Measurements from ENCODE around the gene CYP3A4.
"Not testable (repeated sequence)": the region's sequence is repeated elsewhere in the genome, so short reads cannot be mapped to it uniquely, and the experiment has no call there.

The CYP3A4 gene

DNA sequence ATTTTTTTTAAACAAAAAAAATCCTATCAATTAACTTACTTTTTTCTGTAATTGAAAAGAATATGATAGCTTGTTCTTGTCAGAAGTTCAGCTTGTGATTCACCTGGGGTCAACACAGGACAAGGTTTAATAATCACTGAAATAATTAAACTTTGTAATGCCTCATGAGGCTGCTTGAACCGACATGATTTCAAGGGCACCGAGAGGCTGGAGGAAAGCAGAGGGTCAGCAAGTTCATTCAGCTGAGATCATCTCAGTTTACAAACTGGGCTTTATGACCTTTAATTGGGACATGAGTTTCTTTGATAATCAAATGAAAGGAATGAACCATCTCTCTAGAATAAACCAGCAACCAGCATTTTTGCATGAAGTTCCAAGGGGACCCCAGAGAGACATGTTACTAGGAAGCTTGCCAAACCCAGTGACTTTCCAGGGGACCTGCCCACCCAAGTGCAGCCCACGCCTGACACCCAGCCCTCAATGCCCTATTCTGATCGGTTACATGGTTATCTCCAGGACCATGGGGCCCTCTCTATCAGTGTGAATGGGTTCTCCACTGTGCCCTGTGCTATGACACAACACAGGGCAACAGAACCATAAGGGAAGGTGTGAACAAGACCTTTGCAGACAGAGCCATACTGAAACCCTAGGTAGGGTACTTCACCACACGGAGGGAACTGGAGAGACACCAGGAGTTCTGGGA lies 7.8 kb upstream of the CYP3A4 start:
- no peak for DNase-seq

GRCh38 chr7:99791021-99791420 lies 7.0 kb upstream of the CYP3A4 start:
- no peak for DNase-seq

GRCh38 chr7:99790407-99790806 lies 6.4 kb upstream of the CYP3A4 start:
- DNase-seq, result no peak

DNA sequence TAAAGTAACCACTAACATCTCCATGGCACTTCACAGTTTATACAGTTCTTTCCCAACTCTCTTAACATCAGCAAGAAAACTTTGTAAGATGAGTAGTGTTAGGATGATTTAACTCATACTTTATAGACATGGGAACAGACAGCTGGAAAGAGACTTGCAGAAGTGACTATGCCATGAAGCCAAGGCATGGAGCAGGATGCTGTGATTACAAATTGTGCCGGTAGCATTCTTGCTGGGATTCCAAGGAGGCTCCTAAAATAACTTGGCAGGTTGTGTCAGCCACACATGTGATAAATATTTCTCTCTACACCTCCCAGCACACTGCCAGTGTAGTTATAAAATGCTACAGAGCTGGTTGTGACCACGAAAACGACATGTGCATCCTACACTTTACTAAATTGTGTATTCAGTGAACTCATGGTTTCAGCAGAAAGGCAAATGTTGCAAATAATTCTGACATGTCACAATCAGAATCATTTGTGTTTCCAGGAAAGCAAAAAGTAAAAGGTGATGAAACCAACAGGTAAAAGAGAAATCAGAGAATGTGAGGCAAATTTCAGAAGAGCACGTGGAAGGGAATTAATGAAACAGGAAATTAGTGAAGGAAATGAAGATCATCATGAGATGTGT lies 5.6 kb upstream of the CYP3A4 start:
- DNase-seq, result no peak

DNA sequence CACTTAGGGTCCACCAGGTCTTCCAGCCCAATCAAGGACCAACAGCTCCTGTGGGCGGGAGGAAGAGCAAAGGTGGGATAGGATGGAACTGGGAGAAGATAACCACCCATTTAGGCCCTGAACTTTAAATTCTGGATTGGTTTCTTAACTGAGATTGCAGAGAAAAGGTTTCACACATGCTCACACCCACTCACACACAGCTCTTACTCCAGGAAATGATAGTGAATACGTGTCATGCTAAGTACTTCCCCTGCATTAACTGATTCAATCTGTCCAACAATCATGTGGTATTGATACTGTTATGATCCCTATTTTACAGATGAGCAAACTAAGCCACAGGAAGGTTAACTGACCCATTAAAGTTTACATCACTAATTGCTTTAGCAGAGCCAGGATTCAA lies 4.6 kb upstream of the CYP3A4 start:
- no peak for DNase-seq

DNA sequence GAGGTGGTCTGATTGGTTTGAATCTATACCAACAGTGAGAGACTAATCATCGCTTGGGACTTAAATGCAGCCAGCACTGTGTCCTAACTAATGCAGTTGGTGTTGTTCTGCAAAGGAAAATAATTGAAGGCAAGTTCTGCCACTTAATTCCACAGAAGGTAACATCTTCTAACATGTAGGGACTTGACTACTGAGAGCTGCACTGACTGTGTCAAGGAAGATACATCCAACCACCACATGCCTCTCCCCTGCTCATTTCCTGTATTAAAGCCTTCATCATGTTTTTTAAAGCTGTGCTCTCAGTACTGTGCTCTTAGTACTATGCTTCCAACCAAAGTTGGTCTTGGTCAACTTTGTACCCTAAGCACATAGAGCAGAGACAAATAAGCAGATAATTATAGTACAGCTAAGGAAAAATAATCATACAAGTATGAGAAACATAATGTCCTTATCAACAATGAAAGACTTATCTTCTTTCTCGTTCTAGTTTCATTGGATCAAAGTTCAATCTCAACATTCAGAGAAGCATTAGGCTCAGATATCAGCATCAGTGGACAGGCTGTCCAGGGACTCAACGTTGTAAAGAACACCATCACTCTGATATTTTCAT lies 2.8 kb upstream of the CYP3A4 start:
- DNase-seq, result no peak

DNA sequence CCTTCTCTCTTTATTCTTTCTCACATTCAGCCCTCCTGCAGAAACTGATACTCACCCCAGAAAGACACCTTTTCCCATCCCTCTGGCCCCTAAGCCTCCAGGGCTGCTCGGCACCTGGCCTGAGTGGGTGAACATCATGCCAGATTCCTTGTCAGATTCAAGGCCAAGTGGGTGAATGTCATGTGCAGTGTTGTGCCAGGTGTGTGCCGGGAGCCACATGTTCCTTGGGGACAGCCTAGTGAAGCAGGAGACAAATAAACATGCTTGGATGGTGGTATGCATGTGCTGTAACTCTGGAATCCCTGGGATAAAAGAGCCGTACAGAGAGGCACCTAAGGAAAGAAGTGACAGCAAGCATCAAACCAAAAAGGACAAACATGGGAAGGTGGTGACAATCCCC lies 1.7 kb upstream of the CYP3A4 start:
- not testable (repeated sequence) for DNase-seq

DNA sequence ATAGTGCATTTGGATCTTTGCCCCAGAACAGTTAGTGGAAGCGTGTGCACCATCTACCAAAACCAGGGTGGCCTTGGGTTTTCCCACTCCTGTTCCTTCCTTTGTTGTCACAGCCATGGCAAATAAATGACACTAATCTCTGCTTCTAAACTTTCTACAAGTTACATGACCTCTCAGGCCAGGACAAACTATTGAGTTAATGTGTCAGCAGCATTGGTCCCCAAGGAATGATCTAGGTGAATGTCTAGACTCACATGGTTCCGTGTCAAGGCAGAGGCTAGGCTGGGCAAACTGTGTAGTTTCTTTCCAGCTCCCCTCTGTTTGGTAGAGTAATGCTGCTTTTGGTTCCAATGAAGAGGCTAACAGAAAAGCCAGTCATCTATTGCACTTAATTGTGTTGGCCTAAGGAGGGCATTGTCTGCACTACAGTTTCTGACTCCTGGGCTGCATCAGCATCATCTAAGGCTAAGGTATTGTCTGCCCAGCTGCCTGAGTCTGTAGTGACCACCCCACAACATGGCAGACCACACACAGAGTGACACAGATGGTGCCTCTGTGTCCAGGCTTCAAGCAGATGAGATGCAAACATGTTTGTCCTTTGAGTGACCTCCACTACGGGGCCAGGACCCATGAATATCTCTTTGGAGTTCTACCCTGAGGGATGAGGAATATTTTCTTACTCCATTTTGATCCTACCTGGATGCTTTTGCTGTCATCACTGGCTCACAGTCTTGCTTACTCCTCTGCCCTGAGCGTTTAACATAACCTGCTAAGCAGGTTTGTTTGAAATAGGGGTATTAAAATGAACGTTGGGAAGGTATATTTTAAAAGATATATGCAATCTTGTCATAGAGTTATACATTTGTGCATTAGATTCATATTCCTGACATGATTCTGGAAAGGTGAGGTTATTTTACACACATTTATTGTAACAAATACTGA lies 1.7 kb downstream of the CYP3A4 start:
- no peak for DNase-seq

GRCh38 chr7:99780588-99780987 lies 3.4 kb downstream of the CYP3A4 start:
- DNase-seq, result no peak

DNA sequence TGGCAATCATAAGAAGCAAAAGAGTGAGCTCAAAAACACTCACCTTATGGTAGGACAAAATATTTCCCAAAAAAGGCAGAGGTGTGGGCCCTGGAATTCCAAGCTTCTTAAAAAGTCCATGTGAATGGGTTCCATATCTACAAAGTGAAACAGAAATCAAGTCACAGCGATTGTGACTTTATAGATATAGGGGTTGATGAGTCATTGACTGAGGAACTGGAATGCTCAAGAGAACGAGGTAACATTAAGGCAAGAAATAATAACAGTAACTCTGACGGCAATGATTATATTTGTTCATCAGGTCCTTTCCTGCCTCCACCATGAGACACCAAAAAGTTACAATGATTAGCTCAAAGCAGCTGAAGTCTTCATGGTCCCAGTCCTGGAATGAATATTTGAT lies 4.0 kb downstream of the CYP3A4 start:
- no peak for DNase-seq

GRCh38 chr7:99778880-99779279 lies 5.1 kb downstream of the CYP3A4 start:
- DNase-seq, result no peak

GRCh38 chr7:99773395-99773794 lies 10.6 kb downstream of the CYP3A4 start:
- not testable (repeated sequence) for DNase-seq

- DNase-seq, result no peak
Measured at GRCh38 chr7:99772565-99772964, 11.4 kb downstream of the CYP3A4 start.

GRCh38 chr7:99769494-99769893 lies 14.5 kb downstream of the CYP3A4 start:
- not testable (repeated sequence) for DNase-seq

GRCh38 chr7:99768471-99768870 lies 15.5 kb downstream of the CYP3A4 start:
- DNase-seq, result no peak

GRCh38 chr7:99767662-99768061 lies 16.3 kb downstream of the CYP3A4 start:
- no peak for DNase-seq

- no peak for DNase-seq
Measured at GRCh38 chr7:99766484-99767099, 17.4 kb downstream of the CYP3A4 start.

- no peak for DNase-seq
Measured at GRCh38 chr7:99764478-99764877, 19.5 kb downstream of the CYP3A4 start.

DNA sequence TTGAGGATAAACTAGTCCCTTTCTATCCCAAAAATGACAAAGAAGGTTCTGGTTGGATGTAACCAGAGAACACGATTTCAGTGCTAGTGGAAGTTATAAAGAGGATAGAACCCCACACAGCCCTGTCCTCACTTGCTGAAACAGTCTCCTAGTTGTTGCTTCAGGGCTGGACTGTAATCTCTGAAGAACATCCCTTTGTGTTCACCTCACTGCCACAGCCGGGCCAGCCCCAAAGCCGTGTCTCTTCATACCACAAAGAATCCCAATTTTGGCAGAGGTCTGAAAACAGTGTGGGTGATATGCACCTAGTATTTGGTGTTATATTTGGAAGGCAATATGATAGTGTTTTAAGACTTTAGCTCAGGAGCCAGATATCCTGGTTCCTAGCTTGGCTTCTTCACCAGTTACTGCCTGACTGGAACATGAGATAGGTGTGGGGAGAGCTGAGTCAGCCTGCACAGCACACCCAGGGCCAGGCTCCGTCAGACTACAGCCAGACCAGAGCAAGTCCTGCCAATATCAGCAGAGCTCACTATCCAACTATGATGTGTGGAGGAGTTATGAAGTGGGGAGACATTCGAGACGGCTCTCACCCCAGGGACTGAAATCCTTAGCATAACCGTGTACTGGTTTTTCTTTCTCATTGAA lies 21.2 kb downstream of the CYP3A4 start:
- no peak for DNase-seq

DNA sequence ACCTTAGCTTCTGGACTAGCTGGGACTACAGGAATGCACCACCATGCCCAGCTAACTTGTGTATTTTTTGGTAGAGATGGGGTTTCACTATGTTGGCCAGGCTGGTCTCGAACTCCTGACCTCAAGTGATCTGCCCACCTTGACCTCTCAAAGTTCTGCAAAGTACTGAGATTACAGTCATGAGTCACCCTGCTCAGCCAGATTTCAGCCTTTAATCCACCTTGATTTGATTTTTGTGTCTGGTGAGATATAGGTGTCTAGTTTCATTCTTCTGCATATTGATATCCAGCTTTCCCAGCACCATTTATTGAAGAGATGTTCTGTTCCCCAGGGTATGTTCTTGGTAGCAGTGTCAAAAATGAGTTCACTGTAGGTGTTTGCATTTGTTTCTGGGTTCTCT lies 28.9 kb downstream of the CYP3A4 start:
- no peak for DNase-seq

- DNase-seq, result no peak
Measured at GRCh38 chr7:99752356-99752755, 31.6 kb downstream of the CYP3A4 start.

Measured in effector CD8-positive, alpha-beta T cell (primary cell).